Neural cell (in vitro differentiated cells): ENCODE measurements around the gene F7. TPM values are rescaled to one million over a fixed set of nuclear protein-coding genes. Genes with fewer than 3 reads are reported as not detected.

ENCODE experiments used
- H2AFZ ChIP-seq: fragments of 200-600, 300-800 bp; sonication (generic), shearing (Covaris generic); 2 replicates; pipeline ENCODE4 v1.6.0; 2014; ENCODE audit warnings: low read depth, mild to moderate bottlenecking, antibody characterized with exemption, low read length, moderate library complexity
- H3F3A ChIP-seq: fragments of 200-600 bp; shearing (Covaris generic); 2 replicates; pipeline ENCODE4 v1.6.1; 2016; ENCODE audit warnings: mild to moderate bottlenecking, moderate library complexity, mixed read lengths, antibody characterized with exemption, low read length; ENCODE audit not compliant: insufficient read depth, poor library complexity, severe bottlenecking
- H3K27ac ChIP-seq: fragments of 200-600, 300-800 bp; sonication (generic), shearing (Covaris generic); 2 replicates; pipeline ENCODE4 v1.5.1; 2014; ENCODE audit warnings: mild to moderate bottlenecking, low read length, moderate library complexity
- H3K27me3 ChIP-seq: fragments of 300-800, 200-600 bp; sonication (generic), shearing (Covaris generic); 2 replicates; pipeline ENCODE4 v1.6.0; 2014; ENCODE audit warnings: mild to moderate bottlenecking, low read depth, low read length, moderate library complexity; ENCODE audit not compliant: insufficient read depth
- H3K36me3 ChIP-seq: fragments of 300-800, 200-600 bp; sonication (generic), shearing (Covaris generic); 2 replicates; pipeline ENCODE4 v1.5.1; 2014; ENCODE audit warnings: mild to moderate bottlenecking, antibody characterized with exemption, low read length, moderate library complexity; ENCODE audit not compliant: insufficient read depth
- H3K4me2 ChIP-seq: fragments of 300-800, 200-600 bp; sonication (generic), shearing (Covaris generic); 2 replicates; pipeline ENCODE4 v1.6.0; 2014; ENCODE audit warnings: mild to moderate bottlenecking, low read length
- H3K4me3 ChIP-seq: fragments of 300-800, 200-600 bp; sonication (generic), shearing (Covaris generic); 2 replicates; pipeline ENCODE4 v1.5.1; 2014; ENCODE audit warnings: mild to moderate bottlenecking, low read length, moderate library complexity
- H3K79me2 ChIP-seq: fragments of 200-600 bp; shearing (Covaris generic); replicated peaks from 2 replicates; pipeline ENCODE4 v1.6.0; 2014; ENCODE audit warnings: mild to moderate bottlenecking, low read length, moderate library complexity; ENCODE audit not compliant: insufficient read depth
- H3K9ac ChIP-seq: fragments of 300-800, 200-600 bp; sonication (generic), shearing (Covaris generic); 2 replicates; pipeline ENCODE4 v1.6.1; 2016; ENCODE audit warnings: mild to moderate bottlenecking, low read length, mixed read lengths
- H3K9me2 ChIP-seq: fragments of 200-600 bp; shearing (Covaris generic); 2 replicates; pipeline ENCODE4 v1.6.1; 2016; ENCODE audit warnings: mild to moderate bottlenecking, low read length, mixed read lengths; ENCODE audit not compliant: insufficient read depth
- H3K9me3 ChIP-seq: fragments of 200-600, 300-800 bp; sonication (generic), shearing (Covaris generic); 2 replicates; pipeline ENCODE4 v1.6.1; 2016; ENCODE audit warnings: mild to moderate bottlenecking, mixed run types, low read length, moderate library complexity, mixed read lengths
- H4K20me1 ChIP-seq: fragments of 200-600 bp; shearing (Covaris generic); 2 replicates; pipeline ENCODE4 v1.6.1; 2016; ENCODE audit warnings: mild to moderate bottlenecking, mixed run types; ENCODE audit not compliant: insufficient read depth
- EP300 ChIP-seq: fragments of 450-650 bp; conservative IDR thresholded peaks from 2 replicates; pipeline ENCODE4 v1.6.1; 2014; ENCODE audit warnings: antibody characterized with exemption, mild to moderate bottlenecking, moderate library complexity; ENCODE audit not compliant: poor library complexity, severe bottlenecking
- EZH2 ChIP-seq: fragments of 200-600, 300-800 bp; shearing (Covaris generic), sonication (generic); IDR thresholded peaks from 2 replicates; pipeline ENCODE4 v1.6.1; 2014; ENCODE audit warnings: antibody characterized with exemption, low read length, borderline replicate concordance, mild to moderate bottlenecking; ENCODE audit not compliant: insufficient read depth, poor library complexity, severe bottlenecking
- MXI1 ChIP-seq: fragments of 450-650 bp; conservative IDR thresholded peaks from 2 replicates; pipeline ENCODE4 v1.6.1; 2014; ENCODE audit warnings: antibody characterized with exemption, mild to moderate bottlenecking; ENCODE audit not compliant: poor library complexity, severe bottlenecking
- POLR2AphosphoS5 ChIP-seq: IDR thresholded peaks from 2 replicates; pipeline ENCODE4 v1.6.1; 2012
- RAD21 ChIP-seq: fragments of 450-650 bp; conservative IDR thresholded peaks from 2 replicates; pipeline ENCODE4 v1.6.1; 2014; ENCODE audit warnings: antibody characterized with exemption, mild to moderate bottlenecking, moderate library complexity
- SMC3 ChIP-seq: fragments of 450-650 bp; conservative IDR thresholded peaks from 2 replicates; pipeline ENCODE4 v1.6.1; 2014; ENCODE audit warnings: antibody characterized with exemption, mild to moderate bottlenecking, moderate library complexity; ENCODE audit not compliant: poor library complexity
- TAF1 ChIP-seq: IDR thresholded peaks from 2 replicates; pipeline ENCODE4 v1.6.1; 2012; ENCODE audit warnings: low read depth
- polyA plus RNA-seq: library from polyadenylated mRNA; depleted of rRNA; stranded (reverse); fragments of >200 nt; gene quantifications from 2 replicates; pipeline ENCODE4 v1.2.3, GENCODE V29; 2014
- TF ChIP-seq, protein P1 (sequence below): fragments of 450-650 bp; IDR thresholded peaks from 2 replicates; pipeline ENCODE4 v1.5.1; 2014; ENCODE audit warnings: antibody characterized with exemption, mild to moderate bottlenecking, moderate library complexity; ENCODE audit not compliant: poor library complexity, severe bottlenecking
- TF ChIP-seq, protein P2 (sequence below): IDR thresholded peaks from 2 replicates; pipeline ENCODE4 v1.6.1; 2012; ENCODE audit warnings: borderline replicate concordance

F7 gene
- polyA plus RNA-seq, 1 donor from 2014 or later, result 0.32 TPM

DNA sequence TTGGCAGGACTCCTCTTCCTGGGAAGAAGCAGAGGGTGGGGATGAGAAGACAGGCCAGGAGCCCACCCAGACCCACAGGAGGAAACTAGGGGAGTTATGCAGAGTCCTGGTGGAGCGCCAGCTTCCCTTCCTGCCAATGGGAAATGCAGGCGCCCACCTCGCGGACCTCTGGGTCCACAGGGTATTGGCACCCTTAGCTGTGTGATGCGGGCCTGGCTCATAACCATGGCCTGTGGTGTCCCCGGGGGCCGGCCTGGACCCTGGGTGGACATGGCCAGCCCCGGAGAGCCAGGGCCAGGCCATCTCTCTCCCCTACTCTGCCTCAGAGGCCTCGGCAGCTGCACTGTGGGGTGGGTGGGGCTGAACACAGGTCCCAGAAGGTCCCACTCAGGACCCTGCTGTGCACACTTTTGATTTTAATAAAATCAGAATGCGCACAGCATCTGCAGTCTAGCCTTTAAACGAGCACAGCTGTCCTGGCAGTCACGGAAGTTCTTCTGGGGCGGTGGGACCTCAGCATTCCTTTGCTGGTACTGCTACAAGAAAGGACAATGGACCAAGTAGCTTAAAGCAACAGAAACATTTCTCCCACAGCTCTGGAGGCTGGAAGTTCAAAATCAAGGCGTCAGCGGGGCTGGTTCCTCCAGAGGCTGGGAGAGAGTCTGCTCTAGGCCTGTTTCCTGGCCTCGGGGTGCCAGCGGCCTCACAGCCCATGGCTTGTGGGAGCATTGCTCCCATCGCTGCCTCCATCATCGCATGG is 18.8 kb downstream of the F7 start:
- Histone ChIP-seq H3K79me2 (no peaks in the 10 kb centered on the region), H3K4me3 (no peak overlapping the region), H3K4me2 (no peak overlapping the region), H3K9me3 (no peaks in the 10 kb centered on the region), H2AFZ (no peak overlapping the region), H3K27ac (no peak overlapping the region), H3K9me2 (no peaks in the 10 kb centered on the region), H4K20me1 (no peaks in the 10 kb centered on the region), H3K36me3 (no peaks in the 10 kb centered on the region), H3F3A (no peaks in the 10 kb centered on the region), H3K9ac (no peak overlapping the region), H3K27me3 (no peaks in the 10 kb centered on the region)
- no peak for TF ChIP-seq RAD21
- no peak for TF ChIP-seq EP300
- TF ChIP-seq, protein P1, sequence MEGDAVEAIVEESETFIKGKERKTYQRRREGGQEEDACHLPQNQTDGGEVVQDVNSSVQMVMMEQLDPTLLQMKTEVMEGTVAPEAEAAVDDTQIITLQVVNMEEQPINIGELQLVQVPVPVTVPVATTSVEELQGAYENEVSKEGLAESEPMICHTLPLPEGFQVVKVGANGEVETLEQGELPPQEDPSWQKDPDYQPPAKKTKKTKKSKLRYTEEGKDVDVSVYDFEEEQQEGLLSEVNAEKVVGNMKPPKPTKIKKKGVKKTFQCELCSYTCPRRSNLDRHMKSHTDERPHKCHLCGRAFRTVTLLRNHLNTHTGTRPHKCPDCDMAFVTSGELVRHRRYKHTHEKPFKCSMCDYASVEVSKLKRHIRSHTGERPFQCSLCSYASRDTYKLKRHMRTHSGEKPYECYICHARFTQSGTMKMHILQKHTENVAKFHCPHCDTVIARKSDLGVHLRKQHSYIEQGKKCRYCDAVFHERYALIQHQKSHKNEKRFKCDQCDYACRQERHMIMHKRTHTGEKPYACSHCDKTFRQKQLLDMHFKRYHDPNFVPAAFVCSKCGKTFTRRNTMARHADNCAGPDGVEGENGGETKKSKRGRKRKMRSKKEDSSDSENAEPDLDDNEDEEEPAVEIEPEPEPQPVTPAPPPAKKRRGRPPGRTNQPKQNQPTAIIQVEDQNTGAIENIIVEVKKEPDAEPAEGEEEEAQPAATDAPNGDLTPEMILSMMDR, result no peak
- TF ChIP-seq MXI1, result no peak
- TF ChIP-seq TAF1, result no peak
- no peak for TF ChIP-seq SMC3
- no peak for TF ChIP-seq EZH2
- TF ChIP-seq, protein P2, sequence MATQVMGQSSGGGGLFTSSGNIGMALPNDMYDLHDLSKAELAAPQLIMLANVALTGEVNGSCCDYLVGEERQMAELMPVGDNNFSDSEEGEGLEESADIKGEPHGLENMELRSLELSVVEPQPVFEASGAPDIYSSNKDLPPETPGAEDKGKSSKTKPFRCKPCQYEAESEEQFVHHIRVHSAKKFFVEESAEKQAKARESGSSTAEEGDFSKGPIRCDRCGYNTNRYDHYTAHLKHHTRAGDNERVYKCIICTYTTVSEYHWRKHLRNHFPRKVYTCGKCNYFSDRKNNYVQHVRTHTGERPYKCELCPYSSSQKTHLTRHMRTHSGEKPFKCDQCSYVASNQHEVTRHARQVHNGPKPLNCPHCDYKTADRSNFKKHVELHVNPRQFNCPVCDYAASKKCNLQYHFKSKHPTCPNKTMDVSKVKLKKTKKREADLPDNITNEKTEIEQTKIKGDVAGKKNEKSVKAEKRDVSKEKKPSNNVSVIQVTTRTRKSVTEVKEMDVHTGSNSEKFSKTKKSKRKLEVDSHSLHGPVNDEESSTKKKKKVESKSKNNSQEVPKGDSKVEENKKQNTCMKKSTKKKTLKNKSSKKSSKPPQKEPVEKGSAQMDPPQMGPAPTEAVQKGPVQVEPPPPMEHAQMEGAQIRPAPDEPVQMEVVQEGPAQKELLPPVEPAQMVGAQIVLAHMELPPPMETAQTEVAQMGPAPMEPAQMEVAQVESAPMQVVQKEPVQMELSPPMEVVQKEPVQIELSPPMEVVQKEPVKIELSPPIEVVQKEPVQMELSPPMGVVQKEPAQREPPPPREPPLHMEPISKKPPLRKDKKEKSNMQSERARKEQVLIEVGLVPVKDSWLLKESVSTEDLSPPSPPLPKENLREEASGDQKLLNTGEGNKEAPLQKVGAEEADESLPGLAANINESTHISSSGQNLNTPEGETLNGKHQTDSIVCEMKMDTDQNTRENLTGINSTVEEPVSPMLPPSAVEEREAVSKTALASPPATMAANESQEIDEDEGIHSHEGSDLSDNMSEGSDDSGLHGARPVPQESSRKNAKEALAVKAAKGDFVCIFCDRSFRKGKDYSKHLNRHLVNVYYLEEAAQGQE, result no peak
- no peak for TF ChIP-seq POLR2AphosphoS5

DNA sequence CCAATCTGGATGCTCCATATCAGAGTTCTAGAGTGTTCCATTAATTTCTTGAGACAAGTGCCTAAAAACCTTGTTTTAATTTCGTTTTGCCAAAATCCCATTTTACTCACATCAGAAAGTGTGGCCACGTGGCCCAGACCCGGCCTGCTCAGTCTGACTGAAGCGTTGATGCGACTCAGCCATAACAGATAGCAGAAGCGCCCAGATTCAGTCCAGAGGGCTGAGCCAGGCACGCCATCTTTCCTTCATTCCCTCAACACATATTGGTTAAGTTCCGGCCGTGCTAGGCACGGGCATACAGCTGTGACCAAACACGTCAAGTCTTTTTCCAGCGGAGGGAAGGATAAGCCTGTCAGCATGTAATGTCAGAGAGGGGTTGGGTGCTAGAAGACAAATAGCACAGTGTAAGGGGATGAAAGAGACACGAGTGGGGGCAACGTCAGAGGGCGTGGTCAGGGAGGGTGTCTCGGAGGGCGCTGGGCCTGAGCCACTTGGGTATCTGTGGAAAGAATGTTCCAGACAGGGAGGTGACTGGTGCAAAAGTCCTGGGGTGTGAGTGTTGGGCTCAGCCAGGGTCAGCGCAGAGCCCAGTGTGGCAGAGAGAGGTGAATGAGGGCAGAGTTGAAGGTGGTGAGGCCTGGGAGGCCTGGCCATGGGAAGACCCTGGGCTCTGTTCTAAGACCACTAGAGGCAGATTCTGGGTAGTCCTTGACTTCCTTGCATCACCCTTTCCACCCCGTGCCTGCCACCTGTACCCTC is 20.1 kb downstream of the F7 start:
- H3K4me2 ChIP-seq, result no peak overlapping the region
- no peak for TF ChIP-seq RAD21
- no peak for TF ChIP-seq EZH2
- TF ChIP-seq SMC3, result no peak
- TF ChIP-seq, protein P2, result no peak

More for the DNA sequence above, 20.1 kb downstream of the F7 start:
- no peak overlapping the region for H3K9ac ChIP-seq
- no peaks in the 10 kb centered on the region for H3K36me3 ChIP-seq
- no peaks in the 10 kb centered on the region for H3K9me3 ChIP-seq
- H3K27ac ChIP-seq, result no peak overlapping the region
- H3K9me2 ChIP-seq, result no peaks in the 10 kb centered on the region
- no peak overlapping the region for H2AFZ ChIP-seq
- no peaks in the 10 kb centered on the region for H4K20me1 ChIP-seq
- no peaks in the 10 kb centered on the region for H3K27me3 ChIP-seq
- no peaks in the 10 kb centered on the region for H3F3A ChIP-seq
- H3K4me3 ChIP-seq, result no peak overlapping the region
- H3K79me2 ChIP-seq, result no peaks in the 10 kb centered on the region
